Stimulated activated CD4-positive, alpha-beta T cell treated with anti-CD3 and anti-CD28 coated beads, Interleukin-12 subunit alpha, Interleukin-12 subunit beta, amount 100 ng/mL, for 4 hours (primary cell): ENCODE data around the gene DMAC2L.
"Not testable (repeated sequence)": the region's sequence is repeated elsewhere in the genome, so short reads cannot be mapped to it uniquely, and the experiment has no call there.

Source experiments
- DNase-seq: peaks from one replicate; pipeline ENCODE4 v3.0.0-alpha.2; 2020

DMAC2L gene

DNA sequence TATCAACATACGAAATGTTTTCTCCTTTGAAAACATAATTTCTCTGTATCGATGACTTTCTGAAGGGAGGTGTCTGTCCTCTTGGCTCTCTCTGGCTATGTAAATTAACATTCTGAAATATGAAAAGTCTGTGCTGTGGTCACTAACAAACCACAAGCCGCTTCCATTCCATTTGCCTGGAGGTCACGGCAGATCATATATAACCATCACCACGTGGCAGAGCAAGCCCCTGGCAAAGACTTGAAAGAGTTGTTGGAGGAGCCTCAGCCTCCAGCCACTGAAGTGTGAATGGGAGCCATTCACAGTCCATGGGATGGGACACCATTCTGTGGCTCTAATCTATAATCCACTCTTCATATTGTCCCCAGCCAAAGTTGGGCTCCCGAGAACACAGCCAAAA lies 45.0 kb downstream of the DMAC2L start:
- no peak for DNase-seq

DNA sequence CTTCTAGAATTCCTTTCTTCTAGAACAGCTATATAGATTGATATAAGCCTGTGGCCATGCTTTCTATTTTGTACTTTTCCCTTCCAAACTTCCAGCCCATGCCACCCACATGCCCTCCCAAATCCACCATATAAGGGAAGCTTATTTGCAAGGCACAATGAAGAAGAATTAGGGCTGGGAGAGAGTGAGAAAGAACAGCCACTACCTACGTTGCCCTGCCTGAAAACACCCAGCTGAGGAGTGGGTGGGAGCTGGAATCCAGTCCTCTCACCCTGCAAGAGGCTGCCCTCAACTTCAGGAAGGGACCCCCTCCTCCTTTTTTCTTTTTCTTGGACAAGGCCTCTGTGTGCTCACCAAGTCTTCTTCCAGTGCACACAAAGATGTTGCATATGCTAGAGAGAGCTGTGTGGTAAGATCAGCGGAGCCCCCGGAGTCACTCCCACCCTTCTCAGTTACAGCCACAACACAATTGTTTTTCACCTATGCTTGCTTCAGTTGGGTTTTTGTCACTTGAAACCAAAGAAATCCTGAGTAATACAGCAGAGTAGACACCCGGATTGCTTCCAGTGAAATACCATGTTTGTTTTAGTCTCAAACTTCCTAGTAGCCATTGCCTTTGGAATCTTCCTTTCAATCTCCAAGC lies 45.8 kb downstream of the DMAC2L start:
- DNase-seq, result no peak

DNA sequence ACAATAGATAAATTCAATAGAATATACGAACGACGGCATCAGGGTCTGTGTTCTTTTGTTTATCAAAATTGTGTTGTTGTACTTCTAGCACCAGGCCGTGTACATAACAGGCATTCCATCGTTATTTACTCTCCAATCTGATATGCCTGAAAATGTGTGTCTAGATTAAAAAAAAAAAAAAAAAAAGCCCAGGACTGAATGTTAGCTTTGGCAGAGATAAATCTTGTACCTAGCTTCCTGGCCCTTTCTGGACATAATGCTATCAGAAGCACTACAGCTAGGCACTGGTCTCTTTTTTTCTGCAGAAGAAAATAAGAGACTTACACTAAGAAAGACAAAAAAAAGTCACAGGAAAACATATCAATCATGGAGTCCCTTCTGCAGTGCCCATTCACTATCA lies 47.5 kb downstream of the DMAC2L start:
- DNase-seq, result no peak

DNA sequence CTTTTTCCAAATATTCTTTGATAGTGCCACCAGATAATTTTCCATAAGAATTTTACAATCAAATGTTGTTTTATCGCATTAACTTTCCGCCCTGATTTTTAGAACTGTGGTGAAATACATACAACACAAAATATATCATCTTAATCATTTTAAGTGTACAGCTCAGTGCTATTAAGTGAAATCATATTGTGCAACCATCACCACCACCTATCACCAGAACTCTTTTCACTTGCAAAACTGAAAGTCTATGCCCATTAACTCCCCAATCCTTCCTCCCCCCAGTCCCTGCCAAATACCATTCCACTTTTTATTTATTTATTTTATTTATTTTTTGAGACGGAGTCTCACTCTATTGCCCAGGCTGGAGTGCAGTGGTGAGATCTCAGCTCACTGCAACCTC lies 48.0 kb downstream of the DMAC2L start:
- no peak for DNase-seq

DNA sequence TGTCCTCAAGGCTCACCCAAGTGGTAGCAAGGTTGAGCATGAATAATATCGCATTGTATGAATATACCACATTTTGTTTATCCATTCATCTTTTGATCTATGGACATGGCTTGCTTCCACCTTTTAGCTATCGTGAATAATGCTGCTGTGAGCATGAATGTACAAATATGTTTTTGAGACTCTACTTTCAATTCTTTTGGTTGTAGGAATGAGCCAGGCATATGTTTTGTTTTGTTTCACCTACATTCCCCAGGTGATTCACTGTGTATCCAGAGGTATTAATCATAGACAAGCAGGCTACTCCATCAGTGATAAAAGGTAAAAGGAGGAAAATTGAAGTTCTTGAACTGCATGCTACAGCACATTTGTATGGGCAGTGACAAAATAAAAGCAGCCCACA lies 48.7 kb downstream of the DMAC2L start:
- DNase-seq, result no peak

DNA sequence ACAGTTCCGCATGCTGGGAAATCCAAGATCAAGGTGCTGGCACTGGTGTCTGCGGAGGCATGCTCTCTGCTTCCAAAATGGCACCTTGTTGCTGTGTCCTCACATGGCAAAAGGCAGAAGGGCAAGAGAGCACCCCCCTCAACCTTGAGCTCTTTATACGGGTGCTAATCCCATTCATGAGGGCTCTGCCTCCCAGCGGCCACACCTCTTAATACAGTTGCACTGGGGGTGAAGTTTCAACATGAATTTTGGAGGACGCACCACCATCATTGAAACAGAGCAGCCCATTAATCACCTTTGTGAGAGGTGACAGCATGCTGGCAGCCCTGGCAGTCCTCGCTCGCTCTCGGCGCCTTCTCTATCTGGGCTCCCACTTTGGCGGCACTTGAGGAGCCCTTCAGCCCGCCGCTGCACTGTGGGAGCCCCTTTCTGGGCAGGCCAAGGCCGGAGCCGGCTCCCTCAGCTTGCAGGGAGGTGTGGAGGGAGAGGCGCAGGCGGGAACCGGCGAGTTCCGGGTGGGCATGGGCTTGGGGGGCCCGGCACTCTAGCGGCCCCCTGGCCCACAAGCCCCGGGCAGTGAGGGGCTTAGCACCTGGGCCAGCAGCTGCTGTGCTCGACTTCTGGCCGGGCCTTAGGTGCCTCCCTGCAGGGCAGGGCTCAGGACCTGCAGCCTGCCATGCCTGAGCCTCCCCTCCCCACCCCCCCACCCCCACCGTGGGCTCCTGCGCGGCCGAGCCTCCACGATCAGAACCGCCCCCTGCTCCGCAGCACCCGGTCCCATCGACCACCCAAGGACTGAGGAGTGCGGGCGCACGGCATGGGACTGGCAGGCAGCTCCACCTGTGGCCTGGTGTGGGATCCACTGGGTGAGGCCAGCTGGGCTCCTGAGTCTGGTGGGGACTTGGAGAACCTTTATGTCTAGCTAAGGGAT lies 49.6 kb downstream of the DMAC2L start:
- not testable (repeated sequence) for DNase-seq

DNA sequence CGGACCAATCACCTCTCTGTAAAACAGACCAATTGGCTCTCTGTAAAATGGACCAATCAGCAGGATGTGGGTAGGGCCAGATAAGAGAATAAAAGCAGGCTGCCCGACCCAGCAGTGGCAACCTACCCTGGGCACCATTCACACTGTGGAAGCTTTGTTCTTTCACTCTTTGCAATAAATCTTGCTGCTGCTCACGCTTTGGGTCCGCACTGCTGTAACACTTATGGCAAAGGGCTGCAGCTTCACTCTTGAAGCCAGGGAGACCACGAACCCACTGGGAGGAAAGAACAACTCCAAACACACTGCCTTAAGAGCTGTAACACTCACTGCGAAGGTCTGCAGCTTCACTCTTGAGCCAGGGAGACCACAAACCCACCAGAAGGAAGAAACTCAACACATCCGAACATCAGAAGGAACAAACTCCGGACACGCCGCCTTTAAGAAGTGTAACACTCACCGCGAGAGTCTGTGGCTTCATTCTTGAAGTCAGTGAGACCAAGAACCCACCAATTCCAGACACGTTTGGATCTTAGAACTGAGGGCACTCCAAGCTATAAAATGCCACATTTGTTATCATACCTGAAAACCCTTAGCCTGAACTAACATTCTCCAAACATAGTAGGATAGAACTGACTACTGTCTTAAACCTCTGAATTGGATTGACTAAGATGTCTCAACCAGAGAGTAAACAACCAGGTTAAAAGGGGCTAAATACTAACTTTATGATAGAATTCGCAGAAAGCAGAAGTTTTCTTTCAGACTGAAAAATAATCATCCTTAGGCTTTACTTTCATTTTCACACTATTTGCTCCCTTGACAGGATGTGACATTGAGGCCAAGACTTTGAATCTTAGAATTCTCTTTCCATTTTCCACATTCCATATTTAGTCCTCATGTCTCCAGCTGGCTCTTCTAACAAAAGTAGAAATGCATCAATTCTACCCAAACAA lies 50.9 kb downstream of the DMAC2L start:
- no peak for DNase-seq

DNA sequence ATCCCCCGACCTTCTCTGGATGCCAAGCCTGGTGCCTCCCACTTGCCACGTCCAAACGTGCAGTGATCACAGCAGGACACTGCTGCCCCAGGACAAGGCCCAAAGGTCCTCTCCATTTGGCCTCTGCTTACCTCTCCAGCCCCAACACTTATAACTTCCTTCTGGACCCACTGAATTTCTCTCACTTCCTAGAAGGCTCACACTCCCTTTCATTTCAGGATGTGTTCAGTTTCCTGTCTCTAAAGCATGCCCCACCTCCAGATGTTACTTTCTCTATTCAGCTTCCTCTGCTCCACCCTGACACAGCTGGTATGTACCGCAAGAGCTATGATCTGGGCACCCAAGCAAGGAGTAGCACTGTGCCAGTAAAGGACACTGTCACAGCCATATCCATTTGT lies 51.6 kb downstream of the DMAC2L start:
- no peak for DNase-seq

DNA sequence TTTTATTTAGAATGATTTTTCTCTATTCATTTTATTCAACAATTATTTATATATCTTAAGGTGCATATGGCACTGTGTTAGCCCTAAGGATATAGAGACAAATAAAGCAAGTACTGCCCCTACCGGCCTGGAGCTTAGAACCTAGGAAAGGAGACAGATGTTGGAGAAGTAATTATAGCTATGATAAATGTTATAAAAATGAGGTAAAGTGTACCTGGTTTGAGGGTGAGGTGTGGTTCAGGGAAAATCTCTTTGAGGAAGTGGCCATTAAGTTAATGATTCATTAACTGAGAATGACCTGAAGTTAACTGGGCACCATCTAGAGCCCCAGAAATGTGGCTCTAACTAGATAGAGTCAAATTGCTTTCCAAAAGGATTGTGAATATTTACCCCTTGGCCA lies 52.7 kb downstream of the DMAC2L start:
- DNase-seq, result no peak

DNA sequence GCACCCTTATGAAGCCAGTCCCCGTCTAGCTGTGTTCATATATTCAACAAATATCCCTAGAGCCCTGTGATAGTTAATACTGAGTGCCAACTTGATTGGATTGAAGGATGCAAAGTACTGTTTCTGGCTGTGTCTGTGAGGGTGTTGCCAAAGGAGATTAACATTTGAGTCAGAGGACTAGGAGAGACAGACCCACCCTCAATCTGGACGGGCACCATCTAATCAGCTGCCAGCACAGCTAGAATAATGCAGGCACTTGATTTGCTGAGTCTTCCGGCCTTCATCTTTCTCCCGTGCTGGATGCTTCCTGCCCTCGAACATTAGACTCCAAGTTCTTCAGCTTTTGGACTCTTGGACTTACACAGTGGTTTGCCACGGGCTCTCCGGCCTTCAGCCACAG lies 53.4 kb downstream of the DMAC2L start:
- DNase-seq, result not testable (repeated sequence)

DNA sequence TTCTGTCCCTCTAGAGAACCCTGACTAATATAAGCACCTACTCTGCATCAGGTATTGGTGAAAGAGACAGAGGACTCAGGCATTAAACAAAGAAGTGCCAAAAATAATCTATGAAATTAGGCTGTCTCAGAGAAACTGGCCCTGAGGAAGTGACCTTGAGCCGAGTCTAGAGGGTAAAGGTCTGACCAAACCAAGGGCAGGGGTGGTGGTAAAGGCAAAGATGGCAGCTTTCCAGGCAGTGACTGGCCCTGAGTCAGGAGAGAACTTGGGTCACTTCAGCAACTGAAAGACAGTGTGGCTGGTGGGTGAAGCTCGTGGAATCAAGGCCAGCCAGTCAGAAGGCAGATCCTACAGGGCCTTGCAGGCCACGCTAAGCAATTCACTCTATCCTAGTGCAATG lies 54.0 kb downstream of the DMAC2L start:
- DNase-seq, result no peak

DNA sequence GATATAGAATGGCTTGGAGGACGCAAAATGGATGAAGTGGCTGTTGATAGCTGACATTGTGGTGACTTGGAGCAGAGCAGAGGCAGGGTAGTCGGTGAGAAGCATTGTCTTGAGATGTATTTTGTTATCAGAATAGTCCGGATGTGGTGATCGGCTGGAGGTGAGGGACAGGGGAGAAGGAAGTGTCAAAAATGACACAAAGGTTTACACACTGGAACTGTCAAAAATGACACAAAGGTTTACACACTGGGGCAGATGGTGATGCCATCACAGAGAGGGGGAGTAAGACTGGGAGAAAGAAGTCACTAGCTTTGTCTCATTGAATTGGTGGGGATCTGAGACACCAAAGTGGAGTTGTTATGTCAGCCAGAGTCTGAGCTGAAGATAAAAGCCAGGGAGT lies 54.5 kb downstream of the DMAC2L start:
- DNase-seq, result no peak

DNA sequence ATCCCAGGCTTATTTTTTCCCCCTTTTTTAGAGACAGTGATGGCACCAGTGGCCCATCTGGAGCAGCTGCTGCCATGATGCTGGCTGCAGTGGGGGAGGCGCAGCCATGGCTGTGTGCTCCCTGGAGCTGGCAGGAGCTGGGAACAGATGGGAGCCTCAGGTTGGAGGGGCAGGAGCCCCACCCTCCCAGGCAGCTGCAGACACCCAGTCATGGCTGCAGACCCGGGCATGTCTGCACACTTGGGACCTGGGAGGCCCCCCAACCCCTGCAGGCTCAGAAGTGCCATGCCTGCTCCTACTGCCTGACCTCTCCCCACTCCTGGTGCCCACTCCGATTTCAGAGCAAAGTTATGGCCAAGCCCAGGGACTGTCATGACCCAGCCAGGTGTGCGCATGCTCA lies 59.4 kb downstream of the DMAC2L start:
- DNase-seq, result no peak

DNA sequence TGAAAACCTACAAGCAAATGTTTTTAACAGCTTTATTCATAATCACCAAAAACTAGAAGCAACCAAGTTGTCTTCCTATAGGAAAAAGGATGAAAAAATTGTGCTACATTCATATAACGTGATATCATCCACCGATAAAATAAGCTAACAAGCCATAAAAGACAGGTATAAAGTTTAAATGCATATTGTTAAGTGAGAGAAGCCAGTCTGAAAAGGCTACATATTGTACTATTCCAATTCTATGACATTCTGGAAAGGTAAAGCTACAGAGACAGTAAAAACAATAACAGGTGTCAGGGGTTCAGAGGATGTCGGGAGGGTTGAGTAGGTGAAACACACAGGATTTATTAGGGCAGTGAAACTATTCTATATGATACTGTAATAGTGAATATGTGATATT lies 61.8 kb downstream of the DMAC2L start:
- DNase-seq, result no peak

DNA sequence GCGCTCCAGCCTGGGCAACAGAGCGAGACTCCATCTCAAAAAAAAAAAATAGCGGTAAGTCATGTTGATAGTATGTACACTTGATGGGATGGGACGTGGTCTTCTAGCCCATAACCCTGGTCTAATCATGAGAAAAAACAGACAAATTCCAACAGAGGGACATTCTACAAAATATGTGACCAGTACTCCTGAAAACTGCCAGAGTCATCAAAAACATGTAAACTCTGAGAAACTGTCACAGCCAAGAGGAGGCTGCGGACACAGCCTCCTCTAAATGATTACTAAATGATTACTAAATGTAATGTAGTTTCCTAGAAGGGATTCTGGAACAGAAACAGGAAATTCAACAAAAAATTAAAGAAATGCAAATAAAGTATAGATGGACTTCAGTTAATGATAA lies 63.6 kb downstream of the DMAC2L start:
- DNase-seq, result no peak
